GOT3 (cell line): ENCODE data around the gene KLHL29.
"Not testable (repeated sequence)": the region's sequence is repeated elsewhere in the genome, so short reads cannot be mapped to it uniquely, and the experiment has no call there.

Experiments
- DNase-seq: peaks from one replicate; lab custom pipeline; 2025; ENCODE audit warnings: mixed read lengths; lab: John Stamatoyannopoulos, UW

Gene KLHL29

GRCh38 chr2:23373666-23374065 lies 11.3 kb upstream of the KLHL29 start:
- no peak for DNase-seq

GRCh38 chr2:23375448-23375847 lies 9.5 kb upstream of the KLHL29 start:
- DNase-seq = no peak

DNA sequence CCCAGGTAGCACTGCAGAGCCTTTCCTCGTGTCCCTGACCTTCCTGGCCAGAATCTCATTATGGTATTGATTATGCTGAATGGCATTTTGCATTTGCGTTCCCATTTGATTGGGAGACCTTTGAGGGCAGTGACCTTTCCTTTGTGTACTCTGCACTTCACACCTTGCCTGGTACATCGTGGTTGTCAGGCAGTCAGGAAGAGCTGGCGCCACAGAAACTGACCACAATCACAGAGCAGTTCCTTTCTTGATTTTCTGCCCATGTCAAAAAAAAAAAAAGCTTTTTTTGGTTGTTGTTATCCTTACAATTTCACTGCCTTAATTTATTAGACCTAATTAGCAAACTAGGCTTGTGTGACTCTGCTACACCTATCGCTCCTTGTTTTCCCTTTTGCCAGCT lies 8.9 kb upstream of the KLHL29 start:
- DNase-seq = no peak

DNA sequence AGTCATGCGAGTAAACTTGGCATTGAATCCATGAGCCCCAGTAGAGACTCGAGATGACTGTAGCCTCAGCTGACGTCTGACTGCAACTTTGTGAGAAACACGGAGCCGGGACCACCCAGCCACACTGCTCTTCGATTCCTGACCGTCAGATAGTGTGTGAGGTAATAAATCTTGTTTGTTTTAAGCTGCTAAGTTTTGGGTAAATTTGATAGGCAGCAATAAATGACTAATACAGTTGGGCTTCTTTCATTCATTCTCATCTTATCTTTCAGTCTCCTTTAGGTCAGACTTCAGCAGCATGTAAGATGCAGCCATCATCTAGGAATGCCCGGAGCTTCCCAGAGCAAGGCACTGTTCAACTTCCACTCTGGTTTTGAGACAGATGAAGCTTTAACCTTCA lies 8.0 kb upstream of the KLHL29 start:
- no peak for DNase-seq

- DNase-seq = no peak
These were observed 7.2 kb upstream of the KLHL29 start for GRCh38 chr2:23377771-23378170.

- DNase-seq = no peak
These were observed 6.5 kb upstream of the KLHL29 start for GRCh38 chr2:23378496-23378895.

GRCh38 chr2:23379220-23379695 lies 5.7 kb upstream of the KLHL29 start:
- no peak for DNase-seq

DNA sequence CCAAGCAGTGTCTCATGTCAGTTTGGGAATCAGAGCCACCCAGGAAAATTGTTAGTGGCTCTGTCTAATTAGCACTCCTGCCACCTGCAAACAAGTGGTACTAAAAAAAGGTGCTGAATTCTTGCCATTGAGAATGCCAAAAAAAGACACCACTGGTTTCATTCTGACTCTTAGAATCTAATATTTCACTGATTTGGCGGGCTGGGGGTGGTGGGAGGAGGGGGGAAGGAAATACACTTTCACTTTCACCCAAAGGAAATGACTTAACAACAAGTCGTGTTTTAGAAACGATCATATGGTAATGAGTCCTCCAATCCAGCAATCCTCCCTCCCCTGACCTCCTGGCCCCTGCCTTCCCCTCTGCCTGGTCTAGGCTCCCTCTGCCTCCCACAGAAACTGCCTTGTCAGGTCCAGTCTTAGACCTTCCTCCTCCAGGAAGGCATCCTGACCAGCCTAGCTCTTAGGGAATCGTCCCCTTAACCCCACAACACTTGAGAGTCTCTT lies 4.4 kb upstream of the KLHL29 start:
- DNase-seq = no peak

DNA sequence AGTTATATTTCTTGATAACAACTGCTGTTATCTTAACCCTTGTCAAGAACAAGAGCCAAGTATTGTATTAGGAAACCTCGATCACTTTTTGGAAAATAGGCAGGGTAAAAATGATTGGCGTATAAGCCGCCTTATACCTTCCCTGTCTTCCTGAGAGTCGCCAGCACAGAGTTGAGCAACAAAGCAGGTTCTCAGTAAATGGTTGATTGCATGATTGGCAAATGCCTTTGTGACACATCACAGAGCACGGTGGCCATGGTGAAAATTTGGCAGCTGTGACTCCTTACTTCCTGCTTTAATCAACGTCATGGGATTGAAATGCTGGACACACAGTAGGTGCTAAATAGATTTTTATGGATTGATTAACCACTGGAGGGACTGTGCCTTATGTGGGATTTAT lies 3.9 kb upstream of the KLHL29 start:
- DNase-seq = no peak

GRCh38 chr2:23381485-23381884 lies 3.5 kb upstream of the KLHL29 start:
- no peak for DNase-seq

GRCh38 chr2:23383100-23383499 lies 1.9 kb upstream of the KLHL29 start:
- no peak for DNase-seq

DNA sequence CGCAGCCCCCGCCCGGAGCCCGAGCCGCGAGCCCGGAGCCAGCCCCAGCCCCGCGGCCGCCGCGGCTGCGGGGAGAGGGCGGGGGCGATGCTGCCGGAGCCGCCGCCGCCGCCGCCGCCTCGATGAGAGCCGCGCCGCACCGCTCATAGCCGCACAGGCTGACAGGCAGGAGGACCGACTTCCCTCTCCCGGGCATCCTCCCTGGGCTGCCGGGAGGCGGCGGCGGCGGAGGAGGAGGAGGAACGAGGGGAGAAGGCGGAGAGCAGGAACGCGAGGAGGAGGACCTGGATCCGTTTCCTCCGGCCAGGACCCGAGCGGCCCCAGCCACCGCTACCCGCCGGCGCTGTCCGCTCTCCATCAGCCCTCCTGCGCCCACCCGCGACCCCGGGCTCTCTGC lies 370 bp downstream of the KLHL29 start:
- no peak for DNase-seq

- no peak for DNase-seq
These were observed 864 bp downstream of the KLHL29 start for GRCh38 chr2:23385748-23386338.

DNA sequence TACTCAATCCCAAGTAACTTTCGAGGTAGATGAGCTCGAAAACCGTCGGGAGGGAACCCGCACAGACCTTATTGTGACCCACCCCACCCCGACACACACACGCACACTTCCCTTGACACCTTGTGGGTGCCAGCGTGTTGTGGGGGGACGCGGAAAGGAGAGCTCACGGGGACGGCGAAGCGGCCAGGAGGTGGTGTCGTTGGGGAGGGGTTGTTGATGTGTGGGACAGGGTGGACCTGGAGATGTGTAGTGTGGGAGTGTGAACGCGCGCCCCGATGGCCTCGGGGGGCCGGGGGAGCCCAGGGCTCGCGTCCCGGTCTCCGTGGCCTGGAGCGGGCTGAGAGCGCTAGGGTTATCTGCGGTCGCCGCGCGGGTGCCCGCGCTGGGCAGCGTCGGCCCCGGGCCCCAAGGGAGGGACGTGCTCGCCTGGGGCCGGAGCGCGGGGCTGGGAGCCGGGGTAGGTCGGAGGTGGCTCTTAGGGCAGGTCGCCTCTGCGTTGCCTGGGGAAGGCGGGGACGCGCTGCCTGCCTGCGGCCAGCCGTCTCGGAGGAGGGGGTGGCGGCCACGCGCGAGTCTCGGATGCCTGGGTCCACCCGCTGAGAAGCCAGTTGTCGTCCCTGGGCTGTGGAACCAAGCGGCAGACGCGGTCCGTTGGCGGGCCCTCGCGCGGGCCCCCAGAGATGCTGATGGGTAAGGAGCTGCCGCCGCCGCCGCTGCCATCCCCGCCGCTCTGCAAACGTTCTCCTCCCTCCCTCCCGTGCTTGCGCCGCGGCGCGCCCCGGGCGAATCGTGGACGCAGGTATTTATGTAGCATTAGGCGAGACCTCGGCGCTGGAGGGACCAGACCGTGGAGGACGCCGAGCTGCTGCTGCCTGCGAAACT lies 1.6 kb downstream of the KLHL29 start:
- DNase-seq = no peak

DNA sequence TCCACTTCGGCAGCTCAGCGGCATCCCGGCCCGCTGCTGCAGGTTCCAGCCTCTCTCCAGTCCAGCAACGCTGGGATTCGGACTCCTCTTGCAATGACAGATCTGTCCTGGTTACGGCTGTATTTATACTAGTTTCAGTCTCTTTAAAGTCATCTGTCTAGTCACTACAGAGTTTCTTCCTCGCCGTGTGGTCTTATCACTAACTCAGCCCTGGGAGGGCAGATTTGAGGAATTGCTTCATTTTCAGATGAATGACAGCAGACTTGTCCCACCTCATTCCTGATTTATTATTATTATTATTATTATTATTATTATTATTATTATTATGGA lies 2.2 kb downstream of the KLHL29 start:
- no peak for DNase-seq

DNA sequence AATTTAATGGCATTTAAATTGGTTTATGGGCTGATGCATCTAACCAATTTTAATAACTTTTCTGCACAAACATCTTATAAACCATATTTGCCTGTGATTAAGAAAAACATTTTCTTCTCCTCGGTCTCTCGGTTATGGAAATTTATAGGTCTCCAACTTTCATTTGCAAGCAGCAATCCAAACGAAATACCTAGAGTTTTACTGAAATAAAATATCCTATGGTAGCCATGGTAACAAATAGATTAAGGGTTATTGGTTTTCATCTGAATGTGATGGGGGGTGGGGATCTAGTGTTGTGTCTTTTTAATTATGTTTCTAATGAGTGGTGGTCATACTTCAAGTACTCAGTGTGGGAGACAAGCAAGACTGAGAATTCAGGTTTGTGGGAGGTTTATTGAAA lies 2.9 kb downstream of the KLHL29 start:
- no peak for DNase-seq

DNA sequence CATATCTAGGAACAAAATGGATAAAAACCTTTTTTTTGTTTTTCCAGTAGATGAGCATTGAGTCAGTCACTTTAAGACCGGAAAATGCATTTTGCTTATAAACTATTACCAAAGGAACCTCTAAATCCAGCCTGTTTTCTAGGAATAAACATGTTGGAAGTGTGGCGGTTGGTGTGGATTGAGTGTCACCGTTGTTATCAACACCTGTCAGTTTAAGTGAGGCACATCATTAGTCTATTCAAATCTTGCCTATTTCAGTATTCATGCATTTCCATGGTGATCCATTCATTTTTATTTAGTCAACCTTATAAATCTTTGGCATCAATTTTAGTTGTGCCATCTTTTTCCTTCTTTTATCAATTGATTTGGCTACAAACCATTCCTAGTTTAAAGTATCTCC lies 3.3 kb downstream of the KLHL29 start:
- DNase-seq = no peak

DNA sequence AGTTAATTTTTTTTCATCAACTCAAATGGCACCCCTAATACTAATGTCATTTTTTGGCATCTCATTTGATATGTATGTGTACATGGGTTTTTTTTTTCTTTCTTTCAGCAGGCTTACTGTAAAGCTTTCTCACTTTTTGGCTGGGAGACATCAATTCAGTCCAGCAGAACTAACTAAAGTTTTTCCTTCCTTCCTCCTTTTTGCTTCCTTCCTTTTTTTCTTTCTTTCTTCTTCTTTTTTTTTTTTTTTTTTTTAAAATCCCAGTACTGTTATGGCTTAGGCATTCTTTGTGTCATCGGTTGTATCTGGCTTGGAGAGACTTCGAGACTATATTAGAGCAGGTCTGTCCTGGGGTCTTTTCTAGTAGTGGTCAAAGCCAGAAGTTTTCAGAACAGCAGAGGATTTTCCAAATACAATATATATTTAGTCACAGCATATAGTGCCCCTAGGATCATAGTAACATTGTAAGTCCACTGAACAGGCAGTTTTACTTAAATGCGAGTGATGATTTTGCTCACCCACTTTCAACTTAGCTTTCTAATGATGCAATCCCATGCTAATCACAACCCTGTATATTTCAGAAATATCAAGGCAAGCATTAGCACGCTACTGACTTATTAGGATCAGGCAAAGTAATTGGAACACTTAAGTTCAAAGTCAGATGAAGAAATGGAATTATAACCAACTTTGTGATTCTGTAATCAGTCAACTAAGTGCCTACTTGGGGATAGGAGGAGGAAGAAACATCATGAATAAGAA lies 4.0 kb downstream of the KLHL29 start:
- DNase-seq = no peak

- no peak for DNase-seq
These were observed 5.2 kb downstream of the KLHL29 start for GRCh38 chr2:23390152-23390551.

DNA sequence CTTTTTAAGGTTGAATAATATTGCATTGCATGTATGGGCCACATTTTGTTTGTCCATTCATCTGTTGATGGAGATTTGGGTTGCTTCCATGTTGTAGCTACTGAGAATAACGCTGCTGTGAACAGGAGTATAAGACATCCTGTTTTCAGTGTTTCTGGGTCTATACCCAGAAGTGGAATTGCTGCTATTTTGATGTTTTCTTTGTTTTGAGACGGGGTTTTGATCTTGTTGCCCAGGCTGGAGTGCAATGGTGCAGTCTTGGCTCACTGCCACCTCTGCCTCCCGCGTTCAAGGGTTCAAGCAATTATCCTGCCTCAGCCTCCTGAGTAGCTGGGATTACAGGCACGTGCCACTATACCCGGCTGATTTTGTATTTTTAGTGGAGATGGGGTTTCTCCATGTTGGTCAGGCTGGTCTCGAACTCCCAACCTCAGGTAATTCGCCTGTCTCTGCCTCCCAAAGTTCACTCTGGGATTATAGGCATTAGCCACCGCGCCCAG lies 6.3 kb downstream of the KLHL29 start:
- not testable (repeated sequence) for DNase-seq

DNA sequence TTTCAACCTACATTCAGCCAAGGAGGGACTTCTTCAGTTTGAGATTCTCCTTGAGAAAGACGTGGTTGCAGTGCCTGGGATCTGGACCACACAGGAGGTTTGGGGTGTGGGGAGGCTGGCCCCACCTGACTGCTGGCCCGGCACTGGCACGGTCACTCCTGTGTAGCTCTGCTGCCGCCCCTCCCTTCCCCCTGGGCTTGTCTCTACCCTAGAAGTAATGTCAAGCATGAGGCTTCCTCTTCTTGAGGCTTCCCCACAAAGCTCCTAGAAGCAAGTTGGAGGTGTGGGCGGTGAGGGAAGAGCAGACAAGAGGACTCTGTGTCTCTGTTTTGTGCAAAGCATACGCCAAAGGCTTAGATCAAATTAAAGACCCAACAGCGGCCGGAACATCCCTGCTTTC lies 8.7 kb downstream of the KLHL29 start:
- no peak for DNase-seq

DNA sequence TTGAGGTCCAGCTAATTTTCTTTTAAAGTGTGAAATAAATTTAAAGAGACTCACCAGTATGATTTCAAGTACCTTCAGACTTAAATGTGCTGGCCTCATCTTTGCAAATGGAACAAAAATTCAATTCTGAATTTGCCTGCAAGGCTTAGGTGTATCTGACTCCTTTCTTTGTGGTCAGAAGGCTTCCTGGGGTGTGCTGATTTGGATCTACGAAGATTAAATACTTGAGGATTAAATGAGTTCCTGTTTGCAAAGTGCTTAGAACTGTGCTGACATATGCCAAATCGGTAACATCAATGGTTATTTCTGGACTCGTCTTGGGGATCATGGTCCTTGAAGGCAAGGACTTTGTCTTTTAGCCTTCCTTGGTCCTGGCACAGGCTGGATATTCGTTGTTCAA lies 9.7 kb downstream of the KLHL29 start:
- DNase-seq = no peak

DNA sequence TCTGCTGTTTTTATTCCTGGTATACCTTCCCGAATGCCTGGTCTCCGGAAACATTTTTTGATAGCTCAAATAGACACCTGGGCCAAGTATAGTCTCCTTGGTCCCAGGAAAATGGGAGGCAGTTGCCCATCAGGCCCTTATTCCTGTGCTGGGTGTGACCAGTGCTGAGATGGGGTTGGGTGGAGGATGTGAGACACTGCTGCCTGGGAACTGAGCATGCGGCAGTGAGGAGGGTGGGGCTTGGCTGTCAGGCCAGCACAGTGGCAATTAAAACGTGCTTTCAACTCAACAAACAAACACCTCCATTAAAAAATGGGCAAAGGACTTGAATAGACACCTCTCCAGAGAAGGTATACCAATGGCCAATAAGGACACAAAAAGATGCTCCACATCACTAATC lies 12.5 kb downstream of the KLHL29 start:
- DNase-seq = no peak
